Ecto neural progenitor cell (in vitro differentiated cells): Measurements from ENCODE around the gene NOXO1.

Experiments
- DNase-seq: peaks from one replicate; pipeline ENCODE4 v3.0.0-alpha.2; 2018; ENCODE audit warnings: low spot score

The NOXO1 gene

GRCh38 chr16:1997494-1998359, 16.5 kb upstream of the NOXO1 start:
- no peak for DNase-seq

DNA sequence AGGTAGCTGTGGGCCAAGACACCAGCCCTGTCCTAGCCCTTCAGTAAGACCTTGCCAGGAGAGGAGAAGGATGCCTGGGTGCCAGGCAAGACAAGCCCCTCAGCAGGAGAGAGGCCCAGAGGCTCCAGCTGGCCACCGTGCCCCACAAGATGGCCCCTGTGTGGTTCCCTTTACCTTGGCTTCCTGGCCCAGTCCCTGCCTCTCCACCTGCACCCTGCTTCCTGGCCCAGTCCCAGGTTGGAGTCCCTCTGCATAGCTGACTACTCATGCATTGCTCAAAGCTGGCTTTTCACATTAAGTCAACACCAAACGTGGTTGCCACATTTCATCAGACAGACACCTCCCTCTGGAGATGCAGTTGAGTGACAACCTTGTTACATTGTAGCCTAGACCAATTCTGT, 12.5 kb upstream of the NOXO1 start:
- no peak for DNase-seq

DNA sequence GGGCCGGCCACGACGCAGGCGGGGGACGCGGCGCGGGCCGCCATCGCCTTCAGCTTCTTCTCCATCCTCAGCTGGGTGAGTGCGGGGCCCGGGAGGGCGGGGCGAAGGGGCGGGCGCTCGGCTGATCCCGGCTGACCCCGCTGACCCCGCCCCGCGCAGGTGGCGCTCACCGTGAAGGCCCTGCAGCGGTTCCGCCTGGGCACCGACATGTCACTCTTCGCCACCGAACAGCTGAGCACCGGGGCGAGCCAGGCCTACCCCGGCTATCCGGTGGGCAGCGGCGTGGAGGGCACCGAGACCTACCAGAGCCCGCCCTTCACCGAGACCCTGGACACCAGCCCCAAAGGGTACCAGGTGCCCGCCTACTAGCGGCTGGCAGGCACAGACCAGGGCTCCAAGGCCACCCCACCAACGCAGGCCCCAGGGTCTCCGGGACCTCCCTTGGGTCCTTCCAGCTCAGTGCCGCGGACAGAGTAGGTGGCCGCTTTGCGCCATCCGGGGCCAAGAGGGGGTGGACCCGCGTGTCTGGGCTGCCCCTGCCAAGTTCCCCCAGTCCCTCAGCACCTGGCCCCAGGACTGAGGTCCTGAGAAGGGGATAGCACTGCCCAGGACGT, 11.5 kb upstream of the NOXO1 start:
- no peak for DNase-seq

DNA sequence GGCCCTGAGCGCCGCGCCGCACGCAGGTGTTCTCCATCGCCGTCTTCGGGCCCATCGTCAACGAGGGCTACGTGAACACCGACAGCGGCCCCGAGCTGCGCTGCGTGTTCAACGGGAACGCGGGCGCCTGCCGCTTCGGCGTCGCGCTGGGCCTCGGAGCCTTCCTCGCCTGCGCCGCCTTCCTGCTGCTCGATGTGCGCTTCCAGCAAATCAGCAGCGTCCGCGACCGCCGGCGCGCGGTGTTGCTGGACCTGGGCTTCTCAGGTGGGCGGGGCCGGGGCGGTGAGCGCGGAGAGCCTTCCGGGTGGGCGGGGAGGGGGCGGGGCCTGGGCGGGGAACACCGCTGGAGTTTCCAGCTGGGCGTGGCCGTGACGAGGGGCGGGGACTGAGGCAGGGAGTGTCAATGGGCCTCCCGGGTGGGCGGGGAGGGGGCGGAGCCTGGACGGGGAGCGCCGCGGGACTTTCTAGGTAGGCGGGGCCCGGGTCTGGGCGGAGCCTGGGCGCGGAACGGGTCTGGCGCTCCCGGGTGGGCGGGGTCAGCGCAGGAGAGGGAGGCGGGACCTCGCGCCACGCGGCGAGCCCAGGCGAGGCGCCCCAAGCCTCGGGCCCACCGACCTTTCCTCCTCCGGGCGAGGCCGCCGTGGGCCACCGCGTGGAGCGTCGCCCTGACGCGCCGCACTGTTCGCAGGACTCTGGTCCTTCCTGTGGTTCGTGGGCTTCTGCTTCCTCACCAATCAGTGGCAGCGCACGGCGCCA, 10.9 kb upstream of the NOXO1 start:
- DNase-seq, result peak; percentile 98

DNA sequence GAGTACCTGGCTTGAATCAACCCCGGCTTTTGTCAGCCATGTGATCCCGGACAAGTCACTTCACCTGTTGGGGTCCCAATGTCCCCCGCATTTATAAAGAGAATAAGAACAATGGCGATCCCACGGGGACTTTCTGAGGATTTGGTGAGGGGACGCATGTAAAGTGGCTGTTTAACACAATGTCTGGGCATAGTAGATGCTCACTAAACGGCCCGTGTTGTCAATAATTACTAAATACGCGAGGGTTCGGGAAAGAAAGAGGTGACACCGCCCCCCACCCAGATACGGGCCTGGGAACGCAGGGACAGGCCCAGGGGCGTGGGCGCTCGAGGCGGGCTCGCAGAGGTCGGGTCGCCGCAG, 10.3 kb upstream of the NOXO1 start:
- no peak for DNase-seq

DNA sequence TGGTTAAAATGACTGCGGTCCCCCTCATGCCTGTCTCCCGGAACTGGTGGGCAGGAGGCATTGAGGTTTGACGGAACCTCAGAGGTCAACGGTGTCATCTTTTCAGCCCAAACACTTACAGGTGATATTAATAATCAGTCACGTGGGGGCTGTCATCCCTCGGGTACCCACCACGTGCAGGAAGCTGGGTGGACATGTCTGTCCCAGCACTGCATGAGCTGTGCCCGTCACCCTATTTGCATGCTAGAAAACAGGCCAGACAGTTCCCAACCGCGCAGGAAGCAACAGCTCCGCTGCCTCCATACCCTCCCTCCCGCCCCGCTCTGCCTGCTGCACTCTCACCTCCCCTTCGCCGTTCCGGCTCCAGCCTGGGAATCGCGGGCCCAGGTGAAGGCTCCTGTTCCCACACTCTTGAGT, 9.9 kb upstream of the NOXO1 start:
- no peak for DNase-seq

GRCh38 chr16:1990351-1991134, 9.3 kb upstream of the NOXO1 start:
- peak; percentile 69 for DNase-seq

DNA sequence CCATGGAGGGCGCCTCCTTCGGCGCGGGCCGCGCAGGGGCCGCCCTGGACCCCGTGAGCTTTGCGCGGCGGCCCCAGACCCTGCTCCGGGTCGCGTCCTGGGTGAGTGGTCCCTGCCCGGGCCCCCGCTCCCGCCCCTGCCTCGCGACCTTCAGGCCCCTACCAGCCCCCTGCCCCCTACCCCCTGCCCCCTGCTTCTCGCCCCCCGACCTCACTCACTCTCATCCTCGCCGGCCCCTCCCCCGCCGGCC, 8.8 kb upstream of the NOXO1 start:
- DNase-seq, result no peak

DNA sequence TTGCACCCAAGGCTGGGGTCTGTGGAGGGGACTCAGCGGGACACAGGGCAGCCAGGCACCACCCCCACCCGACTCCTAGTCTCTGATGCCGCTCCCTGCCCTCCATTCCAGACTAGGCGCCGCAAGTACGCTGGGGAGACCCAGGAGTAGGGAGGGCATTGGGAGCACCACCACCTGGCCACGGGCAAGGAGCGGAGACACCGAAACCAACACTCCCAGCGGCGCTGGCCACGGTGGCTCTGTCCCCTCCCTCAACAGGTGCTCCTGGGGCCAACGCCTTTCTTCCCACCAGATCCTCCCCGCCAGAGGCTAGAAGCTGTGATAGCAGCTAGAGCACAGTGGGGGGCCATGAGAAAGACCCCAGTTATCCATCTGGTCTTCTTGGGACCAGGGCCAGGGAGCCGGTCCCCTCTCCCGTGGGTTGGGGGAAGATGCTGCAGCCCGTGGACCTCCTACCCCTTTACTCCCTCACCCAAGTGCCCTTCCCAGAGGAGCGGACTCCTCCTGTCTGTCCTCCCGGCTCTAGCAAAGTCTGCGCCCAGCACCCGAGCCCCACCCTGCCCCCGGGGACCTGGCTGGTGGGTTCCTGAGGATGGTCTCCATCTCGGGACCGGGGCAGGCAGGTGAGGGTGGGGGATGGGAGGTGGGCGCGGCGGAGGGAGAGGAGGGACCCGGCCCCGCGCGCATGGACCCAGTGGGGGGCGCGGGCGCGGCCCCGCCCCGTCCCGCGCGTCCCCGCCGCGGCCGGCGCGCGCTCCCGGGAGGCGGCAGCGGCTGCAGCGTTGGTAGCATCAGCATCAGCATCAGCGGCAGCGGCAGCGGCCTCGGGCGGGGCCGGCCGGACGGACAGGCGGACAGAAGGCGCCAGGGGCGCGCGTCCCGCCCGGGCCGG, 8.2 kb upstream of the NOXO1 start, which contains the start of gene SYNGR3:
Gene SYNGR3, plus strand, starts transcription at position 762 of the 892 bp plus-strand sequence. CDS start 133 bp downstream, outside the sequence.
- no peak for DNase-seq

- no peak for DNase-seq
Measured at GRCh38 chr16:1987198-1987597, 5.9 kb upstream of the NOXO1 start.

DNA sequence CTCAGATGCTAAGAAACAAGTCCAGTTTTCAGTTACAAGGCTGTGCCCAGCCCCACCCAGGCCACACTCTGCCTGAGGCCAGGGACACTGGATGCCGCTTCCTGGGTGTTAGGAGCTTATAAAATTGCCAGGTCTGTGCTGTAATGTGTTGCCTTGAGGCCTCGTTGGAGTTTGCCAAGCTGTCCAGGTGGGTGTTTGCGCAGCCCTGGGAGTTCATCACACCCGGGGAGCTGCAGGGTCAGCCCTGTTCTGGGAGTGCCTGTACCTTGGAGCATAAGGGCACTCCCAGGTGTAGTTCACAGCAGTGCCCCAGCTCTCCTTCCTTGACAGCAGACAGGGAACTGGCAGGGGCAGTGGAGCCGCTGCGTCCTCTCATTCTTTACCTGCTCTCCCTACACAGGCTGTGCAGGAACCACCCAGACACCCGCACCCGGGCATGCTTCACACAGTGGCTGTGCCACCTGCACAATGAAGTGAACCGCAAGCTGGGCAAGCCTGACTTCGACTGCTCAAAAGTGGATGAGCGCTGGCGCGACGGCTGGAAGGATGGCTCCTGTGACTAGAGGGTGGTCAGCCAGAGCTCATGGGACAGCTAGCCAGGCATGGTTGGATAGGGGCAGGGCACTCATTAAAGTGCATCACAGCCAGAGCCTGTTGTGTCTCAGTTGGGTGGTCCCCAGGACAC, 4.3 kb upstream of the NOXO1 start:
- no peak for DNase-seq

DNA sequence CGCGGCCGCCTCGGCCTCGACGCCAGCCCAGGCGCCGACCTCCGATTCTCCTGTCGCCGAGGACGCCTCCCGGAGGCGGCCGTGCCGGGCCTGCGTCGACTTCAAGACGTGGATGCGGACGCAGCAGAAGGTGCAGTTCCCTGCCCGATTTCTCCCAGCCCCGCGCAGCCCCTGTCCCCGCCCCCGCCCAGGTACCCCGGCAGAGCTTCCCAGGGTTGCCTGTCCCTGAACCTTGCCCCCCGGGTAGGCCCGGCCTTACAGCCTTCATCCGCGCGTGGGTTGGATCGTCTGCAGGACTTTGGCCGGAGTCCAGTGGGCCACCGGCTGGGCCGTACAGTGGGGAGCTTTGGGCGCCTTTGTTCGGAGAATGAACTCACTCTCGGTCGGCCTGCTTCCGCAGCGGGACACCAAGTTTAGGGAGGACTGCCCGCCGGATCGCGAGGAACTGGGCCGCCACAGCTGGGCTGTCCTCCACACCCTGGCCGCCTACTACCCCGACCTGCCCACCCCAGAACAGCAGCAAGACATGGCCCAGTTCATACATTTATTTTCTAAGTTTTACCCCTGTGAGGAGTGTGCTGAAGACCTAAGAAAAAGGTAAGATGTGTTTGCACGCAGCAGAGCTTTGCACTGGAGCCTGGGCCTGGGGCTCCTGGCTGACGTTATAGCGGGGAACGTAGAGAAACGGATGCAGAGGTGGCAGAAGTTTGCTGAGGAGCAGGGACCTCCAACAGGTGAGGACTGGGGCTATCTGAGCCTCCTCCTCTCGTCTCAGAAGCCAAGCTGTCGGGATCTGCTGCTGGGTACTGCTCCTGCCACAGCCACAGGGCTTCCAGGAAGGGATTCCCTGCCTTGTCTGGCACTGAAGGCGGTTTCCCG, 3.3 kb upstream of the NOXO1 start:
- peak; percentile 72 for DNase-seq

DNA sequence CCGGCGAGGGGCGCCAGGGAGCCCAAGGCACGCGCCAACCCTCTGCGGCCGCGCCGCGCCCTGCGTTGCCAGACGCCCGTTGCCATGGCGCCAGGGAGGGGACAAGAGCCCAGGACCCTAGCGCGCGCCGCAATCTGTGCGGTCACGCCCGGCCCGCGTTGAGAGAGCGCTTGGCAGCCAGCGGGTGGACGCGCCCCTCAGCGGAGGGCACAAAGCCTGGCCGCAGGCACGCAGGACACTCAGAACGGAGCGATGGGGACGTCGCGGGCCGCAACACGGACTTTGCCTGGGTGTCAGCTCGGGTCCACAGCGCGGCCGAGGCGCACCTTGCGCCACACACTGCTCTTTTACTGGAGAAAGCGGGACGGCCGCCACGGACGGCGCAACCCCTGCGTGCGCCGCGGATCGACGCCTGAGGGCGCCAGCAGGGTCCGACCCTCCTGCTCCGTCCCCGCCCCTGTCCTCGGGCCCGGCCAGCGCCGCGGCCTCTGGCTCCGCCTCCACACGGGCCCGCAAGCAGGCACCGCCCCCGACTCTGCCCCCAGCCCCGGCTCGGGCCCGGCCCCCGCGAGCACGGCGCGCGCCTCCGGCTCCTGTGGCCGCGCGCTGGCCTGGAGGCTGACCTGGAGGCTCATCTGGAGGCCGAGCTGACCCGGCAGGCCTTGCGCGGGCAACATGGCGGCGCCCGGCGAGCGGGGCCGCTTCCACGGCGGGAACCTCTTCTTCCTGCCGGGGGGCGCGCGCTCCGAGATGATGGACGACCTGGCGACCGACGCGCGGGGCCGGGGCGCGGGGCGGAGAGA, 2.5 kb upstream of the NOXO1 start, which contains the start of gene GFER:
Gene GFER, plus strand, starts transcription at position 650 of the 803 bp plus-strand sequence. Its CDS starts 26 bp downstream, at position 676.
- peak; percentile 98 for DNase-seq

DNA sequence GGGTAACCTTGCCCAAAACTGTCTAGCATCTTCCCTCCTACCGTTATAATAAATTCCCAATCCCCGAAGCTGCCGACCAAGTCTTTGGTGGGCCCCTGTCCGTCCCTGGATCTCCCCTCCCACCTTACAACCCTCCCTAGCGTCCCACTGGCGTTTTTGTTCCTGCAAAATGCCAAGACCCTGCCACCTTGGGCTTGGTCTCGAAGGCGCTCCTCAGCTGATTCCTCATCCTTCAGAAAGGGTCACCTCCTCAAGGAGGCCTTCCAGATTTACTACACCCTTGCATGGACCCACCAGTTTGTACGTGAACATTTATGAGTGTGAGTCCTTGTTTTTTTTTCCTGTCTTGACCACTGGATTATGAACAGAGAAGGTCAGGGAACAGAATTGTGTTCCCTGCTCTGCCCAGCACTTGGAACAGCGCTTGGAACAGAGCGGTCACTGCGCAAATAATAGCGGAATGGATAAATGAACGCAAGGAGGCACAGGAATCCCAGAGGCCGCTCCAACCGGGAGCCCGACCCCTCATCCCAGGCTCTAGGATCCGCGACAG, 1.8 kb upstream of the NOXO1 start:
- no peak for DNase-seq

DNA sequence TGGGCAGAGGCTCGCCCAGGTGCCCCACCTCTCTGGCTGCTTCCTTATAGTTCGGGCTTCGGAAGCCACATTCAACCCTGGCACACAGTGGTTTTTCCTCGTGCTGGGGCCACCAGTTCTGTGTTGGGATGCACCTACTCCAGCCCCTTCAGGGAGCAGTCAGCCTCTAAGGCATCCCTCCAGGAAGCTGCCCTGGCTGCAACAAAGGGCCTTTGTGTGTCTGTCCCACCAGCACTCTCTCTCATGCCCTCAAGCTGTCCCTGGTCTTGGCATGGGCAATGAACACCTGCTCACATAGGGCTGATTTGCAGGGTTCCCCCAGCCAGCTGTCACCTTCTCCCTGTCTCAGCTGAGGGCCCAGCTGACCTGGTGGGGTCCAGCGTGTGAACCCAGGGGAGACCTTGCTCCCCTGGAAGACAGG, 754 bp upstream of the NOXO1 start:
- DNase-seq, result no peak

DNA sequence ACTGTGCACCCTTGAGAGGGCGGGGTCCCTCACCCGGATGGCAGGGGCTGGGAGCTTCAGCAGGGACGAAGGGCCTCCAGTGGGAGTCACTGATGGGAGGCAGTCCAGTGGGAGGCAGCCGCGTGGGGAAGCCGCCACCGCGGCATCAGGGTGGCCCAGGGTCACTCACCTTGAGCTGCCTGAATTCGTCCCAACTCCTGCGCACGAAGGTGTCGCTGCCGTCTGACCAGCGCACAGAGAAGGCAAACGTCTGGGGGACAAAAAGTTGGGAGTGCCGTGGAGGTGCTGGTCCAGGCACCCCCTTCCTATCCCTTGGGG, 540 bp downstream of the NOXO1 start:
- DNase-seq, result no peak

GRCh38 chr16:1980030-1980769, 1.1 kb downstream of the NOXO1 start:
- DNase-seq, result no peak
